Stimulated activated CD8-positive, alpha-beta memory T cell treated with anti-CD3 and anti-CD28 coated beads, Interleukin-4, amount 100 ng/mL, for 24 hours (primary cell): ENCODE measurements around the gene ARHGEF1.

Experiments
- DNase-seq: peaks from one replicate; pipeline ENCODE4 v3.0.0-alpha.2; 2020; ENCODE audit warnings: low read depth

Gene ARHGEF1

DNA sequence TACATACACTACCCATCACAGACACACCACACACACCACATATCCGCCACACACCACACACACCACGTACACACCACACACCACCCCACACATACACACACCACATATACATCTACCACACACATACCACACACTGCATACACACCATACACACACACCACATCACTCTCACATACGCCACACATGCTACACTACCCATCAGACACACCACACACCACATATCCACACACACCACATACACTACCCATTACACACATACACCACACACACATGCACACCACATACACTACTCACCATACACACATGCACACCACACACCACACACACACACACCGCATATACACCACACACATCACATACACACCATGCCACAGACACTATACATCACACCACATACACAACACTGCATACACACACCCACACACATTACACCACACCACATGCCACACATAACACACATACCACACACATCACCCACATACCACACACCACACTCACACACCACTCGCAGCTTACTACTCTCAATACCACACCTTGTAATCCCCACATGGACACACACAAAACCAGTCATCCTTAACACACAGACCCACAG is 35.8 kb downstream of the ARHGEF1 start:
- no peak for DNase-seq

DNA sequence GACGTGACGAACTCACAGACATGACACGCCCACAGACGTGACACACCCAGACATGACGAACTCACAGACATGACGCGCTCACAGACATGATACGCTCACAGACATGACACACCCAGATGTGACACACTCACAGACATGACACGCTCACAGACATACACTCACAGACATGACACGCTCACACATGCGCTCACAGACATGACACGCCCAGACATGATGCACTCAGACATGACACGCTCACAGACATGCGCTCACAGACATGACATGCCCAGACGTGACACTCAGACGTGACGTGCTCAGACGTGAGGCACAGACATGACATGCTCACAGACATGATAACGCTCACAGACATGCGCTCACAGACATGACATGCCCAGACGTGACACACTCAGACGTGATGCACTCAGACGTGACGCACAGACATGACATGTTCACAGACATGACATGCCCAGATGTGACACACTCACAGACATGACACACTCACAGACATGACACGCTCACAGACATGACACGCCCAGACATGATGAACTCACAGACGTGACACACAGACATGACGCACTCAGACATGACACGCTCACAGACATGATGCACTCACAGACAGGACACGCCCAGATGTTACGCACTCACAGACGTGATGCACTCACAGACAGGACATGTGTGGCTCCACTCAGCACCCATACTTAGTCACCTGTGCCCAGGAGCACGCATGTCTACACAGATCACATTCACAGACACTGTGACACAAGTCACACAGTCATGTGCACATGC is 37.1 kb downstream of the ARHGEF1 start:
- no peak for DNase-seq

DNA sequence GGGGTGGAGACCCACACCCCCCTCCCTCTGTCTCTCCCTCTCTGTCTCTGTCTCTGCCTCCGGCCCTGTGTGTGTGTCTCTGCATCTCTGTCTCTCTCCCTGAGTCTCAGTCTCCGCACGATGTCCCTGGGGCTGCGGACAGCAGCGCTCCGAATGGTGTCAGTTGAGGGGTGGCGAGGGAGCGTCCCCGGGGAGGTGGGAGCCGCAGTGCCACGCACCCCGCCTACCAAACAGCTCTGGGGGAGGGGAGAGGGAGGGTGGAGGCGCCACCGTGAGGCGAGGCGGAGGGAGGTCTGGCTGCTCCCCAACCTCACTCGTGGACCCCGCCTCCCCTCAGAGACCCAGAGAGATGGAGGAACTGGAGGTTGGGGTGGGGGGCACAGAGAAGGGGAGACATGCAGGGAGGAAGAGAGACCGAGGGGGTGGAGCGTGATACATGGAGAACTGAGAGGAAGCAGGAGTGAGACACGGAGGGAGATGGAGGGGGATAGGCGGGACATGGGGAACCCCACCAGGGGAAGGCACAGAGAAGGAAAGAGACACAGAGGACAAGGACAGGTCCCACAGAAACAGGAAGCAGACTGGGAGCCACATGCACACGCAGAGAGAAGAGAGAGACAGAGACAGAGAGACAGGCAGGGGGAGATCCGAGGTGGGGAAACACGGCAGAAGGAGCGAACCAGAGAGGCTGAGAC is 38.0 kb downstream of the ARHGEF1 start:
- no peak for DNase-seq

DNA sequence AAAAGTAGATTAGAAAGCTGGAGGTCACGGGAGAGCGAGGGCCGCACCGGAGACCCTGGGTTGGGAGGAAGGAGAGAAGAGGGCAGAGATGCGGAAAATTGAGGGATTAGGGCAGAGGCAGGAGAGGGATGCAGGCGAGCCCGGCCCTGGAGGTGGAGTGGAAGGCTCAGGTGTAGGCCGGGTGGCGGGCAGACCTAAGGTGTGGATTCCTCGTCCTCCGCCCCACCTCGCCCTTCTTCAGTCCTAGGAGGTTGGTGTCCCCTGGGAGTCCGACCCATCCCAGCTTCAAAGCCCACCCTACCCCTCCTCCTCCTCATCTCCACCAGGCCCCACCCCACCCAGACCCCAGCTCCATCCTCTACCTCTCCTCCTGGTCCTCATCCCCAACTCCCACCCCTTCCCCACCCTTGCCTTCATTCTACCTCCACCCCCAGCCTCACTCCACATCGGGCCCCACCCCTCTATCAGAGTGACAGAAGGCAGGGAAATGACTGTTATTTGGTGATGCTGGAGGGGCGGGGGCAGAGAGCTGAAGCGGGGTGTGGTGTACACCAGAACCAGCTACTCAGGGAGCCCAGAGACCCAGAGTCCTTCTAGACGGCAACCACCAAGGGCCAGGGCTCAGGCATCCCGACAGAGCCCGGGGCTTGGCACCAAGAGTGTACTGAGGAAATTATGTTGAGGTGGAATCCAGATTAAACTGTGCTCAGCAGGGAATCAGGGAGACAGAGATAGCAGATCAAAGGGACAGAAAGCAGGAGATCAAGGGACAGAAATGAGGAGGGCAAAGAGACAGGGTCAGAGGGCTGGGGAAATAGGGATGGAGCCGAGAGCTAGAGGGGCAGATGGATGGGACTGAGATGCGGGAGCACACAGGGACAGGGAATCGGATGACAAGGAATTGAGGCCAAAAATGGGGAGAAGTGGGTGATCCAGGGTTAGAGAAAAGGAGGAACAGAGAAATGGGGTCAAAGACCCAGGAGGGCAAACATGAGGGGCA is 38.9 kb downstream of the ARHGEF1 start:
- no peak for DNase-seq

GRCh38 chr19:41922585-41922984 is 39.6 kb downstream of the ARHGEF1 start:
- no peak for DNase-seq

DNA sequence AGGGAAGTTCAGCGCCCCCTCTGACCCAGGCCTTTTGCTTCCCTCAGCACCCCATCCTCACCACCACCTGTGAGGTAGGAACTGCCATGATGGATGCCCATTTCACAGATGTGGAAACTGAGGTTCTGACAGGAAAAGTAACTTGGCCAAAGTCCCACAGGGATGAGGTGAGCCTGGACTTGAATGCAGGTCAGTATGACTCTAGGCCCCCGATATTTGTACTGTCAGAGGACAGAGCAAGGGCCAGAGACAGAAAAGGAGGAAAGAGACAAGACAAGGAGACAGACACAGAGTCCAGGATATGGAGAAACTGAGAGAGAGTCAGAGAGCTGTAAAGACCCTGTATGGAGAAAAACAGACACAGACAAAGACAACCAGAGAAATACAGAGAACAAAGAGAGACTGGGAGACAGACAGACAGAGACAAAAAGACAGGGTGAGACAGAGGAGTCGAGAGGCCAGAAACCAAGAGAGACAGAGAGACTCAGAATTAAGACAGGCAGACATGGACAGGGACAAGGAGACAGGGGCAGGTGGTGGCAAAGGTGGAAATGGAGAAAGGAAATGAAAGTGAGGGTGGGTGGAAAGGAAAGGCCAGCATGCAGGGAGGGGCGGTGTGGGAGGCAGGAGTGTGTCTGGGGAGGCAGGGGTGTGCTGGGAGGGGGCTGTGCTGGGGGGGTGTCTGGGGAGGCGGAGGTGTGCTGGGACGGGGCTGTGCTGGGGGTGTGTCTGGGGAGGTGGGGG is 40.2 kb downstream of the ARHGEF1 start:
- DNase-seq: no peak

- no peak for DNase-seq
Observed at GRCh38 chr19:41924151-41925145, 41.5 kb downstream of the ARHGEF1 start.

- no peak for DNase-seq
Observed at GRCh38 chr19:41925208-41926003, 42.4 kb downstream of the ARHGEF1 start.

DNA sequence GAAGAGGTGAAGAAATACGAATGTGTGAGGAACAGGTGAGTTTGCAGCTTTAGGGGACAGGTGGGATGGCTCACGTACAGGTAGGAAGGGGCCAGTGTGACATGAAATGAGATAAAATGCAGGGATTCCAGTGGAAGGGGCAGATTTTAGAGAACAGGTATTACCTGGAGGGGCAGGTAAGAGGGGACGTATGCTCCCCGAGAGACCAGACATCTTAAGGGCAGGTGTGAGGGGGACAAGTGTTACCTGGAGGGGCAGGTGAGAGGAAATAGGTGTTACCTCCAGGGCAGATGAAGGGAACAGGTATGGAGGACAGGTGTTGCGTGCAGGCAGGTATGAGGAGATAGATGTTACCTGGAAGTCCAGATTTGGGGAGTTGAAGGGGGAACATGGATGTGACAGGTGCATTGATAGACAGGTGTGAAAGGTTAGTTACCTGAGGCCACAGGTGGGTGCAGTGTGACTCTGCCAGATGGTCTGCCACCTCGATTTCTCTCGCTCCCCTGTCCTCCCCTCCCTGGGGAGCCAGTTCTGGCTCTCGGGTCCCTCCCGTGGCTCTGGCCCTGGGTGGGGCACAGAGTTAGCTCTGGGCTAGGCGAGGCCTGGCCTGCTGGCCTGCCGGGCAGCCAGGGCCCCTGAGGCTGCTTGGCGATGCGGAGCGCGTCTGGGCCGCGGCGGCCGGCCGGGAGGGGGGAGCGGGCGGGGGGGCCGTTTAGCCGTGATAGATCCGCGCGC is 43.2 kb downstream of the ARHGEF1 start:
- no peak for DNase-seq

GRCh38 chr19:41926763-41927496 is 43.9 kb downstream of the ARHGEF1 start:
- DNase-seq: no peak

- DNase-seq: no peak
Observed at GRCh38 chr19:41927497-41928192, 44.7 kb downstream of the ARHGEF1 start.

GRCh38 chr19:41928221-41928683 is 45.3 kb downstream of the ARHGEF1 start, which contains the start of gene ERFL:
ERFL (minus strand) TSS chr19:41928449; CDS start chr19:41912919, 15,530 bp downstream.
- DNase-seq: no peak

- DNase-seq: no peak
Observed at GRCh38 chr19:41928754-41929535, 46.0 kb downstream of the ARHGEF1 start.

DNA sequence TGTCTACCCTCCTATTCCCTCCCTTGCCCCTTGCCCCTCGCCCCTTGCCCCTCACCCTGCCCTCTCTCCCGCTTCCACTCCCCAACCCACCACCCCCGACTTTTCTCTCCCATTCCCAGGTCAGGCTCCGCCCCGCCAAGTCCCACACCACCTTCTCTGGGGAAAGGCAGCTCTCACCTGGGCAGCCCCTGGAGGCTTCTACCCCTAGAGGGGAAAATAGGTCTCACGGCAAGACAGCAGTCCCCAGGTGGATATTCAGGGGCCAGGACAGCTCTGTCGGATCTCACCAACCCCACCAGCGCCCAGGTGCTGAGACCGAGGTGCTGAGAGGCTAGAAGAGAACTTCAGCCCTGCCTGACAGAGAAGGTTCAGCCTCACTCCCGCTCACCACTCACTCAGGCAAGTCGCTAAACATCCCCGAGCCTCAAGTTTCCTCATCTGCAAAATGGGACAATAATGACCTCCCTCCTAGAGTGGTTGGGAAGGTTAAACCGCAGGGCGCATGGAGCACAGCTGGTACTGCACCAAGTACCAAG is 46.6 kb downstream of the ARHGEF1 start:
- DNase-seq: no peak

DNA sequence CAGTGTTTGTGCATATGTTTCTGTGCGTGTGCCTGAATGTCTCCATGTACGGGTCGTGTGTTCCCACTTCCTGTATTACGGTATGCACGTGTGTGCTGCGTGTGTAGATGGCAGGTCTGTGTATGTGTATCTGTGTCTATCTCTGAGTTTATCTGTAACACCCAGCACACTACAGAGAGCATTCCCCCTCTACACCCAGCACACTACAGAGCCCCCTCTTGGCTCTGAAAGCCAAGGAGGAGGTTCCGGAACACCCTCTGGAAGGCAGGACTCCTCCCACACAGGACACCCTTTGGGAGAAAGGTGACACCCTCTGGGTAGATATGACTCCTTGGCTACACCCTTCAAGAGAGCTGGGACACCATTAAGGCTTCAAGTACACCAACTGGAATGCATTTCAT is 47.3 kb downstream of the ARHGEF1 start:
- no peak for DNase-seq
